Measurements from ENCODE around the gene FAM3A.

GRCh38 chrX:154457491-154458115 lies 58.4 kb downstream of the FAM3A start:
- TF ChIP-seq CTCF (conservative IDR thresholded peaks at IDR 0.05; ENCODE audit: low read length) (no peak), EZH2phosphoT487 (IDR thresholded peaks at IDR 0.05; ENCODE audit: borderline replicate concordance) (no peak)

All from Loucy (cell line).